Hippocampal formation (tissue), 2 donors: ENCODE measurements around the gene DNAJB12.
"Not testable (repeated sequence)": the region's sequence is repeated elsewhere in the genome, so short reads cannot be mapped to it uniquely, and the experiment has no call there.

ENCODE experiments used
- DNase-seq, 2 donors: peaks; one replicate each; lab custom pipeline; 2025; lab: John Stamatoyannopoulos, UW

Gene DNAJB12

GRCh38 chr10:72354356-72355213 is at the start of gene DNAJB12:
Gene DNAJB12 (minus strand): TSS chr10:72354919. CDS start chr10:72354897, 22 bp downstream.
- DNase-seq, result peak; percentile 93 to 95

GRCh38 chr10:72395581-72395980 is 40.9 kb upstream of the DNAJB12 start:
- DNase-seq, result not testable (repeated sequence)

- DNase-seq, result no peak
These were observed 37.9 kb upstream of the DNAJB12 start for GRCh38 chr10:72392571-72392970.

GRCh38 chr10:72390764-72391163 is 36.0 kb upstream of the DNAJB12 start:
- no peak for DNase-seq

- no peak for DNase-seq
These were observed 35.0 kb upstream of the DNAJB12 start for GRCh38 chr10:72389716-72390115.

- no peak for DNase-seq
These were observed 34.3 kb upstream of the DNAJB12 start for GRCh38 chr10:72389014-72389413.

GRCh38 chr10:72388062-72388461 is 33.3 kb upstream of the DNAJB12 start:
- no peak for DNase-seq

GRCh38 chr10:72386916-72387586 is 32.3 kb upstream of the DNAJB12 start:
- no peak for DNase-seq

- DNase-seq, result no peak
These were observed 31.0 kb upstream of the DNAJB12 start for GRCh38 chr10:72385724-72386123.

- DNase-seq, result not testable (repeated sequence)
These were observed 30.3 kb upstream of the DNAJB12 start for GRCh38 chr10:72384982-72385381.

- DNase-seq, result peak in 1 of 2 donors; percentile 0
These were observed 25.1 kb upstream of the DNAJB12 start for GRCh38 chr10:72379776-72380175.

- no peak for DNase-seq
These were observed 24.3 kb upstream of the DNAJB12 start for GRCh38 chr10:72379062-72379461.

- peak in 1 of 2 donors; percentile 18 for DNase-seq
These were observed 20.9 kb upstream of the DNAJB12 start for GRCh38 chr10:72375585-72375984.

- DNase-seq, result peak in 1 of 2 donors; percentile 35
These were observed 20.5 kb upstream of the DNAJB12 start for GRCh38 chr10:72375173-72375572.

GRCh38 chr10:72370201-72370722 is 15.5 kb upstream of the DNAJB12 start:
- DNase-seq, result no peak

- peak in 1 of 2 donors; percentile 1 for DNase-seq
These were observed 12.7 kb upstream of the DNAJB12 start for GRCh38 chr10:72367301-72367960.

- no peak for DNase-seq
These were observed 10.6 kb upstream of the DNAJB12 start for GRCh38 chr10:72365106-72365895.

GRCh38 chr10:72364239-72364777 is 9.6 kb upstream of the DNAJB12 start:
- DNase-seq, result peak; percentile 80 to 91

- DNase-seq, result no peak
These were observed 2.3 kb upstream of the DNAJB12 start for GRCh38 chr10:72356987-72357386.

- DNase-seq, result no peak
These were observed 1.4 kb upstream of the DNAJB12 start for GRCh38 chr10:72356115-72356514.

- no peak for DNase-seq
These were observed 466 bp upstream of the DNAJB12 start for GRCh38 chr10:72355214-72355555.
